Measurements from ENCODE around the gene DCAF8L2.
"Not testable (repeated sequence)": the region's sequence is repeated elsewhere in the genome, so short reads cannot be mapped to it uniquely, and the experiment has no call there.

The DCAF8L2 gene

DNA sequence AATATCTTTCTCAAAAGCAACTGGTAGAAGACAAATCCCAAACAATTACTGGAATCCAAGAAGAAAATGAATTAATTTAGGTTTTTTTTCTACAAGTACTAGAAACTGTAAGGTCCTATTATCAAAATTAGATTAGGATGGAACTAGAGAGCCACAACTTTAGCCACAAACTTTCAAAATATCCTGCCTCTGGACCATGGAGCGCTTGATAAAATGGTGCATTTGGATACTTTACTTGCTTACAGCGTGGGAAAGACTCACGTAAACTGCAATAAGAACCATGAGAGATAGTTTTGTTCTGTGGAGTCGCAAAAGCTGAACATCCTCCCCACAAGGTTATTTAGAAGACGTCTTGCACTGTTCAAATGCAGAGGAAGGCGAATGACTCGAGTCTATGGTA lies at the start of gene DCAF8L2:
DCAF8L2 (plus strand) TSS at position 301 of the 400 bp plus-strand sequence. CDS start 156,552 bp downstream, outside the sequence.
- DNase-seq (ENCODE audit: low read depth), result no peak

GRCh38 chrX:27541161-27541560 lies 49.0 kb upstream of the DCAF8L2 start:
- DNase-seq (ENCODE audit: low read depth), result not testable (repeated sequence)

DNA sequence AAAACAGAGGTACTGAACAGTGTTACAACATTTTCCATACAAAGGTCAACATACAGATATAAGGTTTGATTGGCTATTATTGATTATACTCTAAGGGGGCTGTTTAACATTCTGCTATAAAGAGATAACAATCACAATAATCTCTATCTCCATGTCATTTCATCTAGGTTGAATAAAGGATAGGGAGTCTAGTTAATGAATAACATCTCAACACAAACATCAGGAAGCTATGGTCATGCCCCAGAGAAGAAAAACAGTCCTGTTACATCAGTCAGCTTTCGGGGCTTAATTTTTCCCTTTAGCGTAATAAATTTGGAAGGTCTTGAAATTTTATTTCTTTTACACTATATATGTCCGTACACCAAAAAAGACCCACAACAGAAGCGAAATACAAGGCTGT lies 41.5 kb upstream of the DCAF8L2 start:
- no peak for DNase-seq (ENCODE audit: low read depth)

GRCh38 chrX:27549688-27550087 lies 40.5 kb upstream of the DCAF8L2 start:
- no peak for DNase-seq (ENCODE audit: low read depth)

GRCh38 chrX:27555514-27555913 lies 34.6 kb upstream of the DCAF8L2 start:
- no peak for DNase-seq (ENCODE audit: low read depth)

GRCh38 chrX:27565992-27566391 lies 24.2 kb upstream of the DCAF8L2 start:
- DNase-seq (ENCODE audit: low read depth), result no peak

DNA sequence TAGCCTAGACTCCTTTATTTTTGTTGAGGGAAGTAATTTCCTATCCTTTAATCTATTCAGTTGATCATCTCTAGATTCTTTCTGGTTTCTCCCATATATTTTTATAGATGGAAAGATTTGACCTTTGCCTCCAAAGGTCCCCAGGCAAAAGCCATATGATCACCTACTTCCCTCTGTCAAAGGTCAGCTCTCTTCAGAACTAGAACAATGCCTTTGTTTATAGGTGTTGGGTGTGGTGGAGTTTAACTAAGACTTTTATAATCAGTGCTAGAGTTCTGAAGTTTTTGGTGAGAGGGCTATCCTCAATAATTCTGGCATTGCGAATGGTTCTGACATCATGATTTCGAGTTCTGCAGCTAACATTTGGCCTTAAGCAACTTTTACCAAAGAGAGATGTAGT lies 19.0 kb upstream of the DCAF8L2 start:
- DNase-seq (ENCODE audit: low read depth), result no peak

DNA sequence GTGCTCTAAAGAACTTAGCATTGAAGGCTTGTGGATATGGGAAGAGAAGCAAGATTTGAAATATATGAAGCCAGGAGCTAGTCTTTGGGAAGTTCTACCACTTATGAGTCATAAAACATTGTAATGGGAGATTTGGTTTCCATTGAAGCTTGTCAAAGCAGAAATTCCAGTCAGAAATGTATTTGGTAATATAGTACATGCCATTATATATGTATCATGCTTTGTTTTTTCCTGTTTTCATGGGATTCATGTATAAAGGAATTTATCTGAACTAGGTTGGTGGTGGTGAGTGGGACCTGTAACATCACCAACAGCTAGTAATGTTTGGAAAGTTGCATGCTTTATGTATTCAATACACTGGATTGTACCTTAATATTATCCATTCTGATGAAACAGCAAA lies 14.6 kb upstream of the DCAF8L2 start:
- no peak for DNase-seq (ENCODE audit: low read depth)

DNA sequence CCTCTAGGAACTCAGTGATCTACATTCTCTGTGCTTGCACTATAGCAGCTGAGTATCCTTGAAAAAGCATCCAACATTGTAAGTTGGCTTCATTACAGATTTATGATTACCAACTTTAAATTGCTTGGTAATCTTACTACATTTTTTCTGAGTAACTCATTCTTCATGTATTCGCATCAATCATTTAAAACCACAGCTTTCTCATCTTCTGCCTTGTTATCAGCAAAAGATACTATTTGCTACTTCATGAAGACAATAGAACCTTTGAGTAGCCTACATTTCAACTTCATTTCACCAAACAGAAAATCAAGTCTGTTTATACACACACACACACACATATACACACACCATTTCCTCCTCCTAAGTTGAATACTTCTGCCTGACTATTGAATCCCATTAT lies 6.2 kb upstream of the DCAF8L2 start:
- DNase-seq (ENCODE audit: low read depth), result no peak

- DNase-seq (ENCODE audit: low read depth), result no peak
Measured at GRCh38 chrX:27591938-27592337, 1.8 kb downstream of the DCAF8L2 start.

DNA sequence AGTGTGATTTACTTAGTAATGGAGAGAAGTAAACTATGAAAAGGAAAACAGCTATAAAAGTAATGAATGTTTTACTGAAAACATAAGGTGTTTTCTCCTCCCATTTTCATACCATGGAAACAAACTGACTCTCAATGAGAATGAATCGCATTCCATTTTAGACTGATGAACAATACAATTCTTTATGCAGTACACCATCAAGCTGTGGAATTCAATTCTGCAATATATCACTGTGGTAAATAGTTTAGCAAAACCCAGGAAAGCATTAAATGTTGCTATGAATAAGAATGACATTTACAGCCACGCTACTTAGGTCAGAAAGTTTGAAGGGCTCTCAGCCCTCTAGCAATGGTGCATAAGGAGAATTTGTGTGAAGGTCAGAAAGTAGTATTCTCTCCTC lies 7.4 kb downstream of the DCAF8L2 start:
- DNase-seq (ENCODE audit: low read depth), result no peak

DNA sequence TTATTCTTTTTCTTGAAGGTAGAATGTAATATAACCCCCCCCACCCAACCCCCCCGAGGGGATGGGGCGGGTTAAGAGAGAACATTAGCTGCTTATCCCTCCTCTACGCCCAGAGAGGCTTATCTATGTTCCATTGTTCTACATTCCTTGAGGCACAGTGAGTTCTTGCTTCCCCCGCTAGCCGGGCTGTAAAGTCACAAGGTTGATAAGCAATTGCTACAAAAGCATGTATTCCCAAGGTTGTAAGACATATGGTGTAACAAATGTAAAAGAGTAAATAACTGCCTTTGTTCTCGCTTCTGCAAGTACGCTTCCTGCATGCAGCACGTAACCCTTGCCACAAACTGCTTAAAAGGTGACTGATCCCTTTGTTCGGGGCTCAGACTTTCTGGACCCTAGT lies 8.2 kb downstream of the DCAF8L2 start:
- no peak for DNase-seq (ENCODE audit: low read depth)

GRCh38 chrX:27599928-27600327 lies 9.8 kb downstream of the DCAF8L2 start:
- DNase-seq (ENCODE audit: low read depth), result no peak

GRCh38 chrX:27600686-27601085 lies 10.5 kb downstream of the DCAF8L2 start:
- DNase-seq (ENCODE audit: low read depth), result no peak

DNA sequence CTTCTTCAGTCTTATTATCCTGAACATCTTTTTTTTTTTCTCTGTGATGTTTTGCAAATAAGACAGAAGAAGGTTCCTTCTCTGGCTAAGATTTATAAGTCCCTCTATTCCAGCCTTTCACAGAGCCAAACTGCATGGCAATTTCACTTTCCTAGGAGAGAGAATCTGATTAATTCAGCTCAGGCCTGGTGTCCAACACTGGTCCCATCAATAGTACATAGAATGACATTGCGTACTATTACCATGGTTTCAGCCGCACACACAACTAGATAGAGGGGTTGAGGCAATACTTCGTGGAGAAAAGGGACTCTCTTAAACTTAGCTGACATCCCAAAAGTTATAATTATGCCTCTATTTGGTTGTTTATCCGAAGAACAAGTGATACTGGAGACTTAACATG lies 18.5 kb downstream of the DCAF8L2 start:
- no peak for DNase-seq (ENCODE audit: low read depth)

GRCh38 chrX:27619459-27619858 lies 29.3 kb downstream of the DCAF8L2 start:
- DNase-seq (ENCODE audit: low read depth), result no peak

DNA sequence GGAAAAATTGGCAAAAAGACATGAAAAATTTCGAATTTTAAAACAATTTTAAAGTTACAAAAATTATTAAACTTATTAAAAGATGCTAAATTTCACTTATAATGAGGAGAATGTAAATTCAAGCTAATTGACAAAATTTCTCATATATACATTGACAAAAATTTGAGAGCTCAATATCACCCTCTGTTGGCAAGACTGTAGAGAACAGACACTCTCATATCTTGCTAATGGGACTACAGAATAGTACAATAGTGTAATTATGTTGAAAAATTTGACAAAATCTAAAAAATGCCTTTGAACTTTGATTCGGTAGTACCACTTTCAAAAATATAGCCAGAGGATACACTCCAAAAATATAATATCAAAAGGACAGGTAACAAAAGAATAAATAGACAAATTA lies 29.8 kb downstream of the DCAF8L2 start:
- no peak for DNase-seq (ENCODE audit: low read depth)

DNA sequence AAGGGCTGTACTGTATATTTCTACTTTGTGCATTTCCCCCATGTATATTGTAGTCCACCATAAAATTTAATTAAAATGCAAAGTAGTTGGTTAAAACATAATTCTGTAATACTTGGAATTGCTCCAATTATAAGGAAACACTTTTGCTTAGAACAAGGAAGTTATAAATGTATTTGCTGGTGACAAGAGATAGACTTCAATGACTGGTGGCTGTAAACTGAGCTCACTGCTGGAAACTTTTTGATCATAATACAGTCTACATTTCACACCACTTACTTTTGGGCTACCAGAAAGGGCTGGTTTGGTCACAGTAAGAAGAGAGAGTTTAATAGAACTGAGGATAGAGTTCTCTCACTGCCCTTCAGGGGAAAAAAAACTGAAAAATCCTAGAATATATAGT lies 32.7 kb downstream of the DCAF8L2 start:
- no peak for DNase-seq (ENCODE audit: low read depth)

DNA sequence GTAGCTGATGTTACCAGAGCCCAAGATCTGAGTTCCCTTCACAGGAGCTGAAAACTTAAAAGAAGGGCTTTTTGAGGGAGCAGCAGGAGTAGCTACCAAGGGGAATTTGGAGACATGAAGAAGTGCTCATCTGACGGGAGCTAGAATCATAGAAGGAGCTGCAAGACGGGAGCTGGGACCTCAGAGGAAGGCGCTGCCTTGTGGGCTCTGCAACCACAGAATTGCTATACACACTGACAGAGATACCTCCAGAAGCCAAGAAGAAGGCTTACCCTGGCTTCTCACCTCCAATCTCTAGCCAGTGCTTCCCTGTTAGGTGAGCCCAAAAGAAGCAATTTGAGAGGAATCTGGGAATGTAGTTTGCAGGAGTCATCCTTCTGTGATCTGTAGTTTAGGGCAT lies 35.9 kb downstream of the DCAF8L2 start:
- DNase-seq (ENCODE audit: low read depth), result no peak

- DNase-seq (ENCODE audit: low read depth), result no peak
Measured at GRCh38 chrX:27633328-27633727, 43.2 kb downstream of the DCAF8L2 start.

DNA sequence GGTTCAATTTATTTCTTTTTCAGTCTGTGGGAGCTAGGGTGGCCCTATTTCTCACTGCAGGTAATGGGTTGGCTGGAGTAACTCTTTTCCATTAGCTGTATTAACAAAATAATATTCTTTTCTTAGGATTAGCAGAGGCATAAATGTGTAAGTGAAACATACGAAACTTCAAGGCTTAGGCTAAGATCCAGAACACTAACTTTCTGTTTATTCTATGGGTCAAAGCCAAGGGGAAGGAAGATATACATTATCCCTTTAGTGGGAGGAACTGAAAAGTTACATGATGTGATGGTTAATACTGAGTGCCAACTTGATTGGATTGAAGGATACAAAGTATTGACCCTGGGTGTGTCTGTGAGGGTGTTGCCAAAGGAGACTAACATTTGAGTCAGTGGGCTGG lies 66.4 kb downstream of the DCAF8L2 start:
- no peak for DNase-seq (ENCODE audit: low read depth)

DNA sequence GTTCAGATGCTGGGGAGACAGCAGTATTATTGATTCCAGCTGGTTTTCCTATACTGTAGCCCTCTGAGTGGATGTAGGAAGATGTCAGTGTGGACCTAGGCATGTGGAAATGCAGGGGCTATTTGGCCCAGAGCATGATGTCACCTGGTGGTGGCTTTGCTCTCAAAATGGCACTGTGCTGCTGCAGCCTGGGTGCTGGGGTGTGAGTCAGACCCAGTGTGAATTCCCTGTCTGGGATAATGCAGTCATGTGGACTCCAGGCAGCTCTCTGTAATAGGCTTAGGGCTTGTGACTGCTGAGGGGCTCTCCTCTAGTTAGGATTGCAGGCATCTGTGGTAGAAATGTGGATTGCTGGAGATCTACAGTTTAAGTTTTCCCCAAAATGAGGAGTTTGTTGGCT lies 70.7 kb downstream of the DCAF8L2 start:
- no peak for DNase-seq (ENCODE audit: low read depth)

DNA sequence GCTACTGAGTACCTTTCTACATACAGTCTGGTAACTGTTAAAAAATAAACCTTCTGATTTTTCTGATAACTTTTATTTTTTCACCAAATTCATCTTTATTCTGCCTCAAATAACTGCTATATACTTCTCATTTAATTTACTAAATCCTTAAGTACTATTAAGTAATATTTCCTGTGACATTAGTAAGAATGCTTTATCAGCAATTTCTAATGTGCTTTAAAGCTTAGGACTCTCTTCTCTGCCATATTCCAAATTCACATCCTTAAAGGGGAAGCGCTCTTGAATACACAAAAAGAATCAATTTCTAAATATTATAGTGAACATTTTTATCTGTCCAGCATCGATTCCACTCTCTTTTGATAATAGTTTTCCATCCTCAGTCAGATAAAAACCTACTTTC lies 81.1 kb downstream of the DCAF8L2 start:
- no peak for DNase-seq (ENCODE audit: low read depth)

GRCh38 chrX:27674491-27674890 lies 84.3 kb downstream of the DCAF8L2 start:
- DNase-seq (ENCODE audit: low read depth), result no peak

DNA sequence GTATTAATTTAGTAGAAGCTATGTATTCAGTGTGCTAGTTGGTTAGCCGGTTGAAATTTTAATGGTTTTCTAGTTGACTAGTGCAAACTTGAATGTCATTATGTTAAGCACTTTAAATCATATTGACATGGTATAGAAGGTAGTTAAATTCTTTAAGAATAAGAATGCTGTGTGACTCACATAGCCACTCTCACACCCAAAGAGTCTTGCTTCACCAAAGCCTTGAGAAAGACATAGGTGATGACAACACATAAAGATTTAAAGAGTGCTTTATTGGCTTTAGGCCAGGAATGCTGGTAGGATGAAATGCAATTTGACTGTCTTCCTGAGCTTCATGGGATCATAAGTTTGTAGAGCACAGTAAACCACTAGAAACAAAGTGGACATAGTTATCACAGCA lies 85.3 kb downstream of the DCAF8L2 start:
- DNase-seq (ENCODE audit: low read depth), result no peak

Data from GM04504 (cell line).